Endothelial cell of umbilical vein (primary cell): ENCODE results near the gene ZC3H18. TPM values are rescaled to one million over a fixed set of nuclear protein-coding genes. Genes with fewer than 3 reads are reported as not detected.

Experiments
- BruUV-seq: library from RNA; stranded (reverse); fragments of 400-500 nt; replicated peaks from 2 replicates; lab custom pipeline; 2021; lab: Mats Ljungman, UMichigan
- CTCF ChIA-PET: fragments of 300-600, 350-600 bp; sonication (Branson Sonifier 250); formaldehyde crosslinking; loops from one replicate; lab custom pipeline; 2021; ENCODE audit warnings: antibody characterized with exemption, inconsistent platforms; lab: Charles Lee
- POLR2A ChIA-PET: fragments of 300-600, 350-600 bp; sonication (Branson Sonifier 250); formaldehyde crosslinking; loops from one replicate; lab custom pipeline; 2021; ENCODE audit warnings: antibody characterized with exemption, inconsistent platforms; lab: Charles Lee
- DNase-seq: peaks from one replicate; pipeline ENCODE4 v3.0.0-alpha.2; 2011; ENCODE audit warnings: low read depth, low spot score
- FAIRE-seq: peaks from 2 replicates; lab custom pipeline; 2011; peaks lifted over from hg19 to GRCh38; lab: Jason Lieb, UNC
- H2AFZ ChIP-seq: 2 replicates; pipeline ENCODE4 v1.6.0; 2012; ENCODE audit warnings: low read depth, low read length, control low read depth, inconsistent platforms
- H3K27ac ChIP-seq: 2 replicates; pipeline ENCODE4 v1.5.1; 2011; ENCODE audit warnings: low read depth, mild to moderate bottlenecking, control low read depth, low read length, moderate library complexity; ENCODE audit not compliant: insufficient read depth
- H3K27me3 ChIP-seq, 2 experiments: 2 replicates each; pipeline versions ENCODE4 v1.6.0 to v1.6.1; 2011; ENCODE audit warnings: low read length in 2 of 2, mixed read lengths in 1 of 2; ENCODE audit not compliant: control insufficient read depth in 2 of 2, insufficient read depth in 2 of 2
- H3K36me3 ChIP-seq, 2 experiments: 2 replicates in 1 of 2; 3 replicates in 1 of 2; pipeline ENCODE4 v1.5.1; 2011; ENCODE audit warnings: low read length in 2 of 2, mild to moderate bottlenecking in 1 of 2, moderate library complexity in 1 of 2; ENCODE audit not compliant: control insufficient read depth in 2 of 2, insufficient read depth in 2 of 2; ENCODE audit errors: extremely low read depth in 1 of 2
- H3K4me1 ChIP-seq: 3 replicates; pipeline ENCODE4 v1.5.1; 2011; ENCODE audit warnings: mild to moderate bottlenecking, low read length; ENCODE audit not compliant: control insufficient read depth, insufficient read depth; ENCODE audit errors: extremely low read depth
- H3K4me2 ChIP-seq: 2 replicates; pipeline ENCODE4 v1.6.1; 2011; ENCODE audit warnings: low read length, control low read depth, mixed read lengths; ENCODE audit not compliant: insufficient read depth
- H3K4me3 ChIP-seq, 3 experiments: fragments of 200-600 bp in 1 of 3; sonication (generic), shearing (Covaris generic) in 1 of 3; replicated peaks in 1 of 3; 2 replicates each; pipeline ENCODE4 v1.5.1; 2011 to 2016; ENCODE audit warnings: control low read depth in 3 of 3, low read length in 3 of 3, mild to moderate bottlenecking in 2 of 3, inconsistent platforms in 1 of 3, low read depth in 1 of 3, moderate library complexity in 1 of 3; ENCODE audit not compliant: insufficient read depth in 1 of 3
- H3K79me2 ChIP-seq: 2 replicates; pipeline ENCODE4 v1.6.0; 2012; ENCODE audit warnings: low read length, inconsistent platforms; ENCODE audit not compliant: control insufficient read depth, insufficient read depth
- H3K9ac ChIP-seq: replicated peaks from 2 replicates; pipeline ENCODE3; 2011; ENCODE audit warnings: low read length, control low read depth; ENCODE audit not compliant: insufficient read depth; ENCODE audit errors: extremely low read depth
- H3K9me1 ChIP-seq: replicated peaks from 3 replicates; pipeline ENCODE4 v1.6.0; 2011; ENCODE audit warnings: mild to moderate bottlenecking, low read length; ENCODE audit not compliant: control insufficient read depth, insufficient read depth; ENCODE audit errors: extremely low read depth
- H3K9me3 ChIP-seq: replicated peaks from 2 replicates; pipeline ENCODE4 v1.5.1; 2012; ENCODE audit warnings: low read length, inconsistent platforms; ENCODE audit not compliant: control insufficient read depth, insufficient read depth
- H4K20me1 ChIP-seq: replicated peaks from 2 replicates; pipeline ENCODE3; 2011; ENCODE audit warnings: mild to moderate bottlenecking, low read length; ENCODE audit not compliant: control insufficient read depth, insufficient read depth; ENCODE audit errors: extremely low read depth
- CTCF ChIP-seq, 2 donors: IDR thresholded peaks; 1 replicate in 1 of 2; 2 replicates in 1 of 2; pipeline ENCODE4 v1.5.1; 2011; ENCODE audit warnings: low read length in 2 of 2, mild to moderate bottlenecking in 2 of 2, moderate library complexity in 2 of 2, control low read depth in 1 of 2, inconsistent platforms in 1 of 2, low read depth in 1 of 2; ENCODE audit not compliant: insufficient read depth in 1 of 2; ENCODE audit errors: extremely low read depth in 1 of 2
- EZH2 ChIP-seq: IDR thresholded peaks from 2 replicates; pipeline ENCODE4 v1.6.1; 2012; ENCODE audit warnings: borderline replicate concordance, low read depth, mild to moderate bottlenecking, moderate library complexity, low read length, inconsistent platforms; ENCODE audit not compliant: severe bottlenecking
- FOS ChIP-seq: IDR thresholded peaks from 2 replicates; pipeline ENCODE4 v1.6.1; 2011; ENCODE audit warnings: mild to moderate bottlenecking, low read length, moderate library complexity, borderline replicate concordance; ENCODE audit not compliant: insufficient read depth
- GATA2 ChIP-seq: IDR thresholded peaks from 2 replicates; pipeline ENCODE4 v1.7.0; 2011; ENCODE audit warnings: low read depth, mild to moderate bottlenecking, moderate library complexity, mixed read lengths, low read length; ENCODE audit not compliant: insufficient read length, insufficient read depth
- JUN ChIP-seq: IDR thresholded peaks from 2 replicates; pipeline ENCODE4 v1.6.1; 2011; ENCODE audit warnings: borderline replicate concordance, low read depth; ENCODE audit not compliant: insufficient read length, insufficient read depth
- MYC ChIP-seq: IDR thresholded peaks from one replicate; pipeline ENCODE4 v1.6.1; 2011; ENCODE audit warnings: mild to moderate bottlenecking, low read depth, low read length
- POLR2A ChIP-seq: IDR thresholded peaks from 2 replicates; pipeline ENCODE4 v1.6.1; 2012; ENCODE audit warnings: low read depth, mild to moderate bottlenecking, control low read depth, low read length
- POLR2AphosphoS5 ChIP-seq: IDR thresholded peaks from 2 replicates; pipeline ENCODE4 v1.6.1; 2012; ENCODE audit warnings: low read depth, mild to moderate bottlenecking, control low read depth, low read length, moderate library complexity; ENCODE audit not compliant: insufficient read depth
- dilution Hi-C: fragments of 300-500 bp; cut with MboI; formaldehyde crosslinking; loops from one replicate; pipeline ENCODE4 v1.15.0; 2019; ENCODE audit warnings: low sequenced_read_pairs; ENCODE audit not compliant: extremely low pct_ligation_motif_present
- intact Hi-C: fragments of 100-400 bp; cut with micrococcal nuclease; formaldehyde crosslinking; loops from one replicate; pipeline ENCODE4 v1.10.0; 2022
- polyA plus RNA-seq, 4 experiments: library from polyadenylated mRNA; depleted of rRNA in 3 of 4; stranded (reverse) in 3 of 4; unstranded in 1 of 4; fragments of >200 nt; gene quantifications; 2 replicates each; pipeline versions ENCODE4 v1.2.1 to v1.2.3, GENCODE V29; 2011 to 2012; ENCODE audit warnings: missing spikeins in 1 of 4
- total RNA-seq: library from RNA; stranded (reverse); gene quantifications from 2 replicates; pipeline ENCODE4 v1.2.3, GENCODE V29; 2021
- TF ChIP-seq, protein P1 (sequence below): IDR thresholded peaks from 2 replicates; pipeline ENCODE4 v1.6.1; 2011; ENCODE audit not compliant: insufficient read depth, insufficient read length

Gene ZC3H18
- total and polyA plus RNA-seq, 2 donors (not counting 3 experiments of a cell fraction or from before 2014, with no cell fraction given): 12.1 to 52.8 TPM

DNA sequence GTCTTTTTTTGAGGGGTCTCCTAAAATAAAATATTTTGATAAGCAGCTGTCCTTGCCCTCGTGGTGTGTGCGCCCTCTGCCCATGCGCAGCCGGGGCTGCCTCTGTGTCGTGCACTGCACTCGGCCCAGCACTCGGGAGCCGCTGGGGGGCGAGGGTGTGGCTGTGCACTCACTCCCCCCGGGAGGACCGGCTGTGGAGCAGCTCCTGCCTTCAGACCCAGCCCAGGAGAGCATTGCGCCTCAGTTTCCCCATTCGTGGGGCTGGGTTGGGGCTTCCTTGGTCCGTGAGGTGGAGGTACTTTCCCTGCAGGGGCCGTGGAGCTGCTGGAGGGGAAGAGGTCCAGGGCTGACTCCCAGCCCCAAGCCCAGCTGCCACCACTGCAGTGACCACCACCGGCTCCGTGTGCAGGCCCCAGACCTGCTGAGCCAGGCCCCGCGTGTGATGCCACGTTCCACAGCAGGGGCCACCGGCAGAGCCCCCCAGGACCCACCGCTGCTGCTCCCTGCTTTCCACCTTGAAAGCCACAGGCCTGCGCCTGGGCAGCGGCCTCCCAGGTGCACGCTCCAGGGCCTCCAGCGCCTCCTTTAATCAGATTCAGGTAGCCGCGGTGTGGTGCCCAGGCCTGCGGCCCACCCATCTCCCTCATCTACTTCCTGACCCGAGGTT is 61.9 kb downstream of the ZC3H18 start:
- intact Hi-C loops (no loop called here), dilution Hi-C loops (no loop called here)
- Histone ChIP-seq H3K4me3 (no peak overlapping the region), H3K9me3 (no peaks in the 10 kb centered on the region), H3K4me1 (peaks cover 8% of the 10 kb centered on the region), H3K27me3 (no peaks in the 10 kb centered on the region), H3K36me3 (peaks cover 2 to 16% of the 10 kb centered on the region in 2 experiments), H3K4me2 (no peak overlapping the region), H2AFZ (no peak overlapping the region), H3K9ac (no peak overlapping the region), H3K79me2 (no peaks in the 10 kb centered on the region), H3K27ac (no peak overlapping the region), H3K9me1 (no peaks in the 10 kb centered on the region), H4K20me1 (no peaks in the 10 kb centered on the region)
- BruUV-seq: no TSS peak
- ChIA-PET CTCF (no interaction called here), POLR2A (no interaction called here)
- FAIRE-seq (no peak), DNase-seq (no peak)
- TF ChIP-seq CTCF (IDR thresholded peaks at IDR 0.05; ENCODE audit: extremely low read depth in 1 of 2, insufficient read depth in 1 of 2, low read depth in 1 of 2, low read length in 2 of 2): no peak
- TF ChIP-seq EZH2: no peak
- no peak for TF ChIP-seq FOS
- TF ChIP-seq, protein P1, sequence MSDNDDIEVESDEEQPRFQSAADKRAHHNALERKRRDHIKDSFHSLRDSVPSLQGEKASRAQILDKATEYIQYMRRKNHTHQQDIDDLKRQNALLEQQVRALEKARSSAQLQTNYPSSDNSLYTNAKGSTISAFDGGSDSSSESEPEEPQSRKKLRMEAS: no peak
- no peak for TF ChIP-seq POLR2A
- no peak for TF ChIP-seq JUN
- TF ChIP-seq MYC: no peak
- no peak for TF ChIP-seq GATA2
- TF ChIP-seq POLR2AphosphoS5: no peak
